BLaER1 (cell line): Measurements from ENCODE around the gene HOXA3.

Experiments used
- H3K27ac ChIP-seq: shearing (Covaris generic); formaldehyde crosslinking; 2 replicates; pipeline ENCODE4 v1.8.1; 2022
- H3K27me3 ChIP-seq: shearing (Covaris generic); formaldehyde crosslinking; 2 replicates; pipeline ENCODE4 v1.8.1; 2022
- H3K36me3 ChIP-seq: shearing (Covaris generic); formaldehyde crosslinking; 2 replicates; pipeline ENCODE4 v1.8.1; 2022
- H3K4me1 ChIP-seq: shearing (Covaris generic); formaldehyde crosslinking; 2 replicates; pipeline ENCODE4 v1.8.1; 2022
- H3K4me2 ChIP-seq: shearing (Covaris generic); formaldehyde crosslinking; 2 replicates; pipeline ENCODE4 v1.8.1; 2022
- H3K4me3 ChIP-seq: shearing (Covaris generic); formaldehyde crosslinking; 2 replicates; pipeline ENCODE4 v1.8.1; 2022
- H3K9ac ChIP-seq: shearing (Covaris generic); formaldehyde crosslinking; 2 replicates; pipeline ENCODE4 v1.8.1; 2022
- H3K9me3 ChIP-seq: shearing (Covaris generic); formaldehyde crosslinking; 2 replicates; pipeline ENCODE4 v1.8.1; 2022
- H4K20me1 ChIP-seq: shearing (Covaris generic); formaldehyde crosslinking; 2 replicates; pipeline ENCODE4 v1.8.1; 2022
- Cebpa-rat ChIP-seq: shearing (Covaris generic); IDR thresholded peaks from 2 replicates; pipeline ENCODE4 v1.8.1; 2022

The HOXA3 gene

GRCh38 chr7:27189295-27189996, 37.1 kb upstream of the HOXA3 start:
- peaks cover 100% of the 10 kb centered on the region for H3K27me3 ChIP-seq
- H4K20me1 ChIP-seq = peaks cover 100% of the 10 kb centered on the region
- no peak overlapping the region for H3K4me2 ChIP-seq
- H3K9me3 ChIP-seq = no peaks in the 10 kb centered on the region; the same call in 1 of the 2 replicates
- H3K36me3 ChIP-seq = no peaks in the 10 kb centered on the region
- no peak overlapping the region for H3K9ac ChIP-seq
- H3K4me1 ChIP-seq = no peaks in the 10 kb centered on the region
- TF ChIP-seq Cebpa-rat = no peak
- H3K27ac ChIP-seq = no peak overlapping the region
- H3K4me3 ChIP-seq = no peak overlapping the region

- Histone ChIP-seq H3K27me3 (peaks cover 100% of the 10 kb centered on the region), H3K4me2 (no peak overlapping the region), H3K9me3 (no peaks in the 10 kb centered on the region; the same call in 1 of the 2 replicates), H3K36me3 (no peaks in the 10 kb centered on the region), H3K4me3 (no peak overlapping the region), H3K9ac (no peak overlapping the region), H3K4me1 (no peaks in the 10 kb centered on the region), H3K27ac (no peak overlapping the region), H4K20me1 (peaks cover 100% of the 10 kb centered on the region)
- TF ChIP-seq Cebpa-rat = no peak
These were observed 36.3 kb upstream of the HOXA3 start for GRCh38 chr7:27188386-27189294.

GRCh38 chr7:27187475-27188385, 35.3 kb upstream of the HOXA3 start:
- Histone ChIP-seq H3K27me3 (peaks cover 100% of the 10 kb centered on the region), H3K36me3 (no peaks in the 10 kb centered on the region), H3K4me2 (no peak overlapping the region), H4K20me1 (peaks cover 100% of the 10 kb centered on the region), H3K9ac (no peak overlapping the region), H3K9me3 (no peaks in the 10 kb centered on the region; the same call in 1 of the 2 replicates), H3K4me3 (no peak overlapping the region), H3K4me1 (no peaks in the 10 kb centered on the region), H3K27ac (no peak overlapping the region)
- TF ChIP-seq Cebpa-rat = no peak

- Histone ChIP-seq H3K4me1 (no peaks in the 10 kb centered on the region), H4K20me1 (peaks cover 100% of the 10 kb centered on the region), H3K4me3 (no peak overlapping the region), H3K9ac (no peak overlapping the region), H3K36me3 (no peaks in the 10 kb centered on the region), H3K9me3 (no peaks in the 10 kb centered on the region; the same call in 1 of the 2 replicates), H3K4me2 (no peak overlapping the region), H3K27me3 (peaks cover 100% of the 10 kb centered on the region), H3K27ac (no peak overlapping the region)
- no peak for TF ChIP-seq Cebpa-rat
These were observed 34.5 kb upstream of the HOXA3 start for GRCh38 chr7:27186668-27187474.

- no peak for TF ChIP-seq Cebpa-rat
- H3K4me3 ChIP-seq = no peak overlapping the region
- H4K20me1 ChIP-seq = peaks cover 98% of the 10 kb centered on the region
- no peak overlapping the region for H3K27ac ChIP-seq
- H3K36me3 ChIP-seq = no peaks in the 10 kb centered on the region
- no peak overlapping the region for H3K4me2 ChIP-seq
- peaks cover 100% of the 10 kb centered on the region for H3K27me3 ChIP-seq
- no peaks in the 10 kb centered on the region for H3K4me1 ChIP-seq
- no peaks in the 10 kb centered on the region; the same call in 1 of the 2 replicates for H3K9me3 ChIP-seq
- no peak overlapping the region for H3K9ac ChIP-seq
These were observed 33.7 kb upstream of the HOXA3 start for GRCh38 chr7:27185854-27186667.

- Histone ChIP-seq H3K4me3 (0 out of 2 replicates have a peak within 1 kb of the TSS, but pooled peaks have one; percentile 23), H3K27ac (no peak within 1 kb of the TSS), H3K36me3 (no peaks in the 10 kb centered on the region), H3K9me3 (peaks cover 5% of the 10 kb centered on the region; the same call in 1 of the 2 replicates), H3K4me2 (no peak within 1 kb of the TSS), H3K9ac (no peak within 1 kb of the TSS), H3K4me1 (no peaks in the 10 kb centered on the region), H3K27me3 (peaks cover 100% of the 10 kb centered on the region), H4K20me1 (peaks cover 98% of the 10 kb centered on the region)
- no peak for TF ChIP-seq Cebpa-rat
These were observed 32.9 kb upstream of the HOXA3 start, which contains the start of gene HOXA11 for GRCh38 chr7:27185013-27185853. HOXA11 (minus strand) TSS chr7:27185232; CDS start chr7:27185144, 88 bp downstream.

GRCh38 chr7:27184337-27185012, 32.1 kb upstream of the HOXA3 start:
- Histone ChIP-seq H3K36me3 (no peaks in the 10 kb centered on the region), H3K9me3 (peaks cover 12% of the 10 kb centered on the region; the same call in 1 of the 2 replicates), H3K27me3 (peaks cover 100% of the 10 kb centered on the region), H4K20me1 (peaks cover 92% of the 10 kb centered on the region), H3K4me1 (no peaks in the 10 kb centered on the region), H3K4me2 (no peak overlapping the region), H3K9ac (no peak overlapping the region), H3K4me3 (0 out of 2 replicates have a peak overlapping the region, but pooled peaks have one; percentile 23), H3K27ac (no peak overlapping the region)
- no peak for TF ChIP-seq Cebpa-rat
